ENCODE data around the gene MALRD1.

The MALRD1 gene

GRCh38 chr10:19245889-19246752 lies 197.5 kb downstream of the MALRD1 start:
- no peak for DNase-seq

GRCh38 chr10:19247843-19248242 lies 199.2 kb downstream of the MALRD1 start:
- DNase-seq, result no peak

- no peak for DNase-seq
Observed at GRCh38 chr10:19250546-19250945, 201.9 kb downstream of the MALRD1 start.

DNA sequence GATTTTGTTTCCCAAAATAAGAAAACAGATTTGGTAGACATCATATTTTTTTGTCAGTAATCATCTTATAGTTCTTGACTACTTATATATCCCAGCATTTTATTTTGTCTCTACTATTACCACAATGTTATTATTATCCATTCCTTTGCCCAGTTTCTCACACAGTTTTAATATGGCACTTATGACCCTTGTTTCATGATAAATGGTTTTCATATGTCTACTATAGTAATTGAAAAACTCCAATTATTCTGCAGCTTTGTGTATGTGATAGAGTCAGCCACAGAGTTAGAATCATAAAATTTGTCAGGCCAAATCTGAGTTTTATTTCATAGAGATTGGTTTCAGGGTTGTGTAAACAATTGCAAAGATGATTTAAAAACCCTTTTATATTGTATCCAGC lies 203.9 kb downstream of the MALRD1 start:
- no peak for DNase-seq

DNA sequence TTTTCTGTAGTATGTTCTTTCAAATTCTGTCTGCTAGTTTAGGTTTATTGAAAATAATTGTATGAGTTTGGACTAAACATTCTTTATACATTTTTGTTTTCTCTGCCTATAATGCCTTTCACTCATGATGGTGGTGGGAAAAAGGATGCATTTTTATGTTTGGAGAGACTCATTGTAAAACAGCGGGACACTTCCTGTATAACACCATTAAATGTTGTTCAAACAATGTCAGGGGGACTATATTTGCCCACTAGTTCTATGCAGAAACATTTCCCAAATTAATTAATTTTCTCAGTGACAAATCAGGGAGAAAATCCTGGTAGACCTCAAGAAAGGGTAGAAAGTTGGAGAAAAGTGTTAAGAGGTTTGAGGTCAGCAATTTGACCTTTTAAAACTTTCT lies 207.7 kb downstream of the MALRD1 start:
- DNase-seq, result no peak

GRCh38 chr10:19263262-19263661 lies 214.7 kb downstream of the MALRD1 start:
- DNase-seq, result no peak

- DNase-seq, result no peak
Observed at GRCh38 chr10:19283285-19283684, 234.7 kb downstream of the MALRD1 start.

GRCh38 chr10:19283786-19284185 lies 235.2 kb downstream of the MALRD1 start:
- DNase-seq, result no peak

- no peak for DNase-seq
Observed at GRCh38 chr10:19290770-19291169, 242.2 kb downstream of the MALRD1 start.

DNA sequence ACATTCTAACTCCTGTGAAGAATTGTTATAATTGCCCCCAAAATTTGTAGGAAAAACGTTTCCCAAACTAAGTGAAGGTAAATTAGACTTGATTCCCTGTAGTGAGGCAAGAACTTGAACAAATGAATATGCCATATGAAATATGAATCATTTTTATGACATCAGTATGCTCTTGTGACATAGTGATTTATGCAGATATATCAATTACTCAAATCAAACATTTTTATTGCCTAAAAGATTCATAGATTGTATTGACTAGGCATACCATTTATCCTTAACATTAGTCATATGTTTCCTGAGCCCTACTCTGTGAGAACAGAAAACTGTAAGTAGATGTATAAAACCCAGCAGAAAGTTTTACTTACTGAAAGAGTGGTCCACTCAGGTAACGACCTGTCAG lies 245.6 kb downstream of the MALRD1 start:
- DNase-seq, result no peak

GRCh38 chr10:19299645-19300044 lies 251.0 kb downstream of the MALRD1 start:
- DNase-seq, result no peak

DNA sequence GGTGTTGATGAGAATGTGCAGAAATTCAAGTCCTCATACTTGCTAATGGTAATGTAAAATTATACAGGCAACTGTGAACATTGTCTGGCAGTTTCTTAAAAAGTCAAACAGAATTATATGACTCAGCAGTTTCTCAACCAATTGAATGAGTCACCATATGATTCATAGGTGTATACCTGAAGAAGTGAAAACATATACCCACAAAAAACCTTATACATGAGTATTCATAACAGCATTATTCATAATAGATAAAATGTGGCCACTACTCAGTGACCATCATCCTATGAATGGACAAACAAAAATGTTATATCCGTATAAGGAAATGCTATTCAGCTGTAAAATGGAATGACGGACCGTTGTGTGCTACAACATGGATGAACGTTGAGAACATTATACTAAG lies 253.5 kb downstream of the MALRD1 start:
- no peak for DNase-seq

GRCh38 chr10:19310066-19310465 lies 261.5 kb downstream of the MALRD1 start:
- DNase-seq, result no peak

GRCh38 chr10:19316204-19316870 lies 267.7 kb downstream of the MALRD1 start:
- DNase-seq, result no peak

DNA sequence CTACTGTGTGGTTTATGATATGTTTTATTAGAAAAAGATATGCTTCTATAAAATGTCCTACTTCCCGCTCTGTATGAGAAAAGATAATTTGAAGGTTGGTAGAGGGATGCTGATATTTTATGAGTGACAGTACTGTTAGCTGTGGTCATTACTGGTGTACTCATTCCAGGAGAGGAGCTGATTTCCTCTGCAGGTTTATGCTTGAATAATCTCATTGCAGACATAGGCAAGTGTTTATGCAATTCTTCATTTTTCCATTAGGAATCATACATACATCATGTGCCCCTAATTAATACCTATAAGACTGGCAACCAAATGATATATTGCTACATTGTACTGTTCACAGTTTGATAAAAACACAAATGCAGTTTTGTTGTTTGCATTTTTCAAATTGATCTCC lies 269.4 kb downstream of the MALRD1 start:
- no peak for DNase-seq

- DNase-seq, result no peak
Observed at GRCh38 chr10:19325581-19325980, 277.0 kb downstream of the MALRD1 start.

- DNase-seq, result no peak
Observed at GRCh38 chr10:19328582-19328981, 280.0 kb downstream of the MALRD1 start.

DNA sequence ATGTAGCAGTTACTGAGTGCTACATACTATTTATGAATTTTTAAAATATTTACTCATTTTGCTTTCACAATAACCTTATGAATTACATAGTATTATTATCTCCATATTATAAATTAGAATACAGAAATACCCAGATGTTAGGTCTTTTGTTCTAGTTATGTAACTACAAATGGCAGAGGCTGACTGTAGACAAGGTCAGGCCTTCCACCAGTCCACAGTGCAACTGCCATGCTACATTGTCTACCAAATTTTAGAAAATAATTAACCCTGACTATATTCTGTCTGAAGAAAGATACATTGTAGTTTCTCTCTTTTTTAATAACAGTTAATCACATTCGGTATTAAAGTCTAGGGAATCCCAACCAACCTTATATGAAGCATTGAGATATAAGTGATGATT lies 280.9 kb downstream of the MALRD1 start:
- no peak for DNase-seq

DNA sequence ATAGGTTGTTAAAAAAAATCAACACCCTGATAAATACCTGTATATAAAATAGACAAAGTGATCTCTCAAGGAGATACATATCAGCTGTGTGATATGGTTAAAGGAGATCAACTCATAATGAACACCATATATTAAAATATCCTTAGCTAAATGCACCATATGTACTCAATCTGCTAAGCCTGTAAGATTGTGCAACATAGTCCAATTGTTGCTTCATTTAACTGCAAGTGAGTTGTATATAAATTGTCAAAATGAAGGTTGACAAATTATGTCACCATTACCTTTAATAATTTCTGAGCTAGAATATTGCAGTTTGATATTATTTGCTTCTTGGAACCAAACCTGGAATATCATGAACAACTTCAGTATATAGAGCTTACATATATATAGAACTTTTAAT lies 283.7 kb downstream of the MALRD1 start:
- no peak for DNase-seq

DNA sequence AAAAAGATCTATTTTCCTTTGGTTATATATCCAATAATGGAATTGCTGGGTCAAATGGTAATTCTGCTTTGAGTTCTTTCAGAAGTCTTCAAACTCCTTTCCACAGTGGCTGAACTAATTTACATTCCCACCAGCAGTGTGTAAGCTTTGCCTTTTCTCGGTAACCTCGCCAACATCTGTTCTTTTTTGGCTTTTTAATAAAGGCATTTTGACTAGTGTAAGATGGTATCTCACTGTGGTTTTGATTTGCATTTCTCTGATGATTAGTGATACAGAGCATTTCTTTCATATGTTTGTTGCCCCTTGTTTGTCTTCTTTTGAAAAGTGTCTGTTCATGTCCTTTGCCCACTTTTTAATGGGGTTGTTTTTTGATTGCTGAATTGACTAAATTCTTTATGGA lies 285.0 kb downstream of the MALRD1 start:
- DNase-seq, result no peak

DNA sequence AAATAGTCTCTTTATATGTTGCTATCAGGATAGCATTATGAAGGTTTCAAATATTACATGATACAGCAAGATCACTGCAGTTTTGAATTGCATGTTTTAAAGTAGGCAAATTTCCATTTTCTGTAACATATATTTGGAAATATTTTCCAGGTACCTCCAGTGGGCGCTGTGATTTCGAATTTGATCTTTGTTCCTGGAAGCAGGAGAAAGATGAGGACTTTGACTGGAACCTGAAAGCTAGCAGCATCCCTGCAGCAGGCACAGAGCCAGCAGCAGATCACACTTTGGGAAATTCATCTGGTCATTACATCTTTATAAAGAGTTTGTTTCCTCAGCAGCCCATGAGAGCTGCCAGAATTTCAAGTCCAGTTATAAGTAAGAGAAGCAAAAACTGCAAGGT lies 299.0 kb downstream of the MALRD1 start:
- no peak for DNase-seq

DNA sequence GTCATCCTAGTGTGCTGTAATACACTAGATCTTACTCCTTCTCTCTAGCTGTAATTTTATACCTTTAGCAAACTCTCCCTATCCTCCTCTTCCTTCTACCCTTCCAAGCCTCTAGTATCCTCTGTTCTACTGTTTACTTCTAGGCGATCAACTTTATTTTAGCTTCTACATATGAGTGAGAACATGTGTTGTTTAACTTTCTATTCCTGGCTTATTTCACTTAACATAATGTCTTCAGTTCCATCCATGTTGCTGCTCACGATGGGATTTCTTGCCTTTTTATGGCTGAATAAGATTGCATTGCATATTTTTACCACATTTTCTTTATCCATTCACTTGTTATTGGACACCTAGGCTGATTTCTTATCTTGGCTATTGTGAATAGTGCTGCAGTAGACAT lies 318.6 kb downstream of the MALRD1 start:
- DNase-seq, result no peak

- no peak for DNase-seq
Observed at GRCh38 chr10:19373988-19374387, 325.4 kb downstream of the MALRD1 start.

- no peak for DNase-seq
Observed at GRCh38 chr10:19385846-19386450, 337.3 kb downstream of the MALRD1 start.

Data from midbrain (tissue), 1 donor.